Tibial artery (tissue), 4 donors: Measurements from ENCODE around the gene ELL.

Source experiments
- DNase-seq, 2 donors: peaks; one replicate each; pipeline ENCODE4 v3.0.0-alpha.2; 2019
- H3K27ac ChIP-seq, 2 donors: fragments of 200-600 bp; sonication (generic) in 1 of 2; 1 replicate in 1 of 2; 2 replicates in 1 of 2; pipeline ENCODE4 v1.5.1; 2018 to 2019; ENCODE audit warnings: mild to moderate bottlenecking in 1 of 2
- H3K27me3 ChIP-seq, 2 donors: fragments of 200-600 bp; sonication (generic) in 1 of 2; one replicate each; pipeline versions ENCODE4 v1.5.1 to v1.6.0; 2016 to 2019
- H3K36me3 ChIP-seq, 3 donors: fragments of 200-600 bp; sonication (generic) in 2 of 3; one replicate each; pipeline ENCODE4 v1.5.1; 2016 to 2019; ENCODE audit warnings: mild to moderate bottlenecking in 2 of 3
- H3K4me1 ChIP-seq, 4 donors: fragments of 200-600 bp; sonication (generic) in 2 of 4; 1 replicate in 3 of 4; 2 replicates in 1 of 4; pipeline ENCODE4 v1.5.1; 2016 to 2019
- H3K4me3 ChIP-seq, 2 donors: fragments of 200-600 bp; sonication (generic) in 1 of 2; 1 replicate in 1 of 2; 2 replicates in 1 of 2; pipeline ENCODE4 v1.5.1; 2018 to 2019; ENCODE audit warnings: mild to moderate bottlenecking in 2 of 2
- H3K9me3 ChIP-seq, 3 donors: fragments of 200-600 bp; sonication (generic) in 1 of 3; one replicate each; pipeline ENCODE4 v1.5.1; 2016 to 2019
- CTCF ChIP-seq, 2 experiments: fragments of 200-600 bp in 1 of 2; fragments of 450-650 bp in 1 of 2; IDR thresholded peaks; one replicate each; pipeline ENCODE4 v1.5.1; 2017 to 2019; ENCODE audit warnings: antibody characterized with exemption in 2 of 2, mild to moderate bottlenecking in 1 of 2, moderate library complexity in 1 of 2
- intact Hi-C: fragments of 100-400 bp; cut with DNase I; formaldehyde crosslinking; loops from one replicate; pipeline ENCODE4 v1.15.0; 2023; ENCODE audit warnings: low total_unique reads

ELL gene

DNA sequence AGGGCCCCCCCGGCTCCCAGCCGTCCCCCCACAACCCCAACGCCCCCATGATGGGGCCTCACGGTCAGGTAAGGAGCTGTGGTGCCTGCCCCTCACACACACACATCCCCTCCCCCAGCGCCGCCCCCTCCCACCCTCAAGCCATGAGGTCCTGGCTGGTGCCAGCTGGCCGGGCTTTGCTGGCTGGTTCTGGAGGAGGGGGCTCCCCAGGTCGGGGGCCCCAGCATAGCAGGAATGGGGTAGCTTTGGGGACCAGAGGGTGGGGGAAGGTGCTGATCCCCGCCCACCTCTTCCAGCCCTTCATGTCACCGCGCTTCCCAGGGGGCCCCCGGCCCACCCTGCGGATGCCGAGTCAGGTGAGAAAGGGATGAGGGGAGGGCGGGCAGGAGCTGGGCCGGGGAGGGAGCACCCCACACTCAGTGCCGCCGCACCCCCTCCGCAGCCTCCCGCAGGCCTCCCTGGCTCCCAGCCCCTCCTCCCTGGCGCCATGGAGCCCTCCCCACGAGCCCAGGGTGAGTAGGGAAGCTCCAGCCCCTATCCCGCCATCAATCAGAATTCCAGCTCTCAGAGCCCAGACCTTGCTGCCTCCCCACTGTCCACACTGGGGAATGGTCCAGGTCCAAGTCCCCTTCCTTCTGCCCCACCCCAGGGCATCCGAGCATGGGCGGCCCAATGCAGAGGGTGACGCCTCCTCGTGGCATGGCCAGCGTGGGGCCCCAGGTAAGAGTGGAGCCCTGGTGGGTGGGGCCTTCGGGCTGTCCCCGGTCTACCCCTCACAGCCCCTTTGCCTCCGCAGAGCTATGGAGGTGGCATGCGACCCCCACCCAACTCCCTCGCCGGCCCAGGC is 90.3 kb downstream of the ELL start:
- Histone ChIP-seq H3K27me3 (peaks cover 0 to 8% of the 10 kb centered on the region in 2 donors), H3K4me1 (peaks cover 0 to 41% (median 36%) of the 10 kb centered on the region in 4 donors), H3K4me3 (no peak overlapping the region), H3K36me3 (peaks cover 5 to 28% (median 15%) of the 10 kb centered on the region in 3 donors), H3K27ac (no peak overlapping the region), H3K9me3 (no peaks in the 10 kb centered on the region)
- intact Hi-C loops, result no loop called here
- TF ChIP-seq CTCF (IDR thresholded peaks at IDR 0.05), result no peak
- DNase-seq, result peak in 1 of 2 donors; percentile 67

DNA sequence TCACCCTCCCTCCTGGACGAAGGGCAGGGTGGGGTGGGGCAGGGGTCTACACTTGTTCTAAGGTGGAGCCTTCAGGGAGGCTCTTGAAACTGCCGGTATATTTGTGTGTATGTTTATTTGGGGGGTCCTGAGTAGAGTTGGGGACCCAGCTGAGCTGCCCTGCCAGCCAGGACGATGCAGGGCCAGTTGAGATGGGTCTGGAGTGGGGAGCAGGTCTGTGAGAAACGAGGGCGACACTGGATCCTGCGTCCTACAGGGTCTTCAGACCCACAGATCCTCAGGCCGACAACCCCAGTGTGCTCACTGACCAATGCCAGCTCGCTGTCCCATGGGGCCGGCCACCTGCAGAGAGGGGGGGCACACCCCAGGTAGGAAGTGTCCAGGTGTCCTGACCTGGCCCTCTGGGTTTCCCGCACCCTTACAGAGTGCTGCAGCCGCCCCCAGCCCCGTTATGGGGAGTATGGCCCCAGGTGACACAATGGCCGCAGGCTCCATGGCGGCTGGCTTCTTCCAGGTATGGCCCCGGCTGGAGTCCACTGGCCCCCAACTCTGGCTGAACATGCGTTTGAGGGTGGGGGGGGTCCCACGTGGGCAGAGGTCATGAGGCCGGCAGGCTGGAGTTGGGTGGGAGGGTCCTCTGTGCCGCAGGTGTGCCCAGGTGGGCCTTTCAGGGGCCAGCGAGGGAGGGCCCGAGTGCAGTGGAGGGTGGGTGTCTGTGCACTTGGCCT is 91.3 kb downstream of the ELL start:
- H3K27me3 ChIP-seq, result peaks cover 0 to 8% of the 10 kb centered on the region in 2 donors
- peak in 1 of 2 donors; percentile 67 for DNase-seq
- intact Hi-C loops, result no loop called here
- H3K27ac ChIP-seq, result peak overlapping the region in 1 of 2 donors; percentile 73
- no peak overlapping the region for H3K4me3 ChIP-seq
- peaks cover 0 to 49% (median 45%) of the 10 kb centered on the region in 4 donors for H3K4me1 ChIP-seq
- no peaks in the 10 kb centered on the region for H3K9me3 ChIP-seq
- TF ChIP-seq CTCF (IDR thresholded peaks at IDR 0.05), result no peak
- H3K36me3 ChIP-seq, result peaks cover 1 to 21% (median 9%) of the 10 kb centered on the region in 3 donors

DNA sequence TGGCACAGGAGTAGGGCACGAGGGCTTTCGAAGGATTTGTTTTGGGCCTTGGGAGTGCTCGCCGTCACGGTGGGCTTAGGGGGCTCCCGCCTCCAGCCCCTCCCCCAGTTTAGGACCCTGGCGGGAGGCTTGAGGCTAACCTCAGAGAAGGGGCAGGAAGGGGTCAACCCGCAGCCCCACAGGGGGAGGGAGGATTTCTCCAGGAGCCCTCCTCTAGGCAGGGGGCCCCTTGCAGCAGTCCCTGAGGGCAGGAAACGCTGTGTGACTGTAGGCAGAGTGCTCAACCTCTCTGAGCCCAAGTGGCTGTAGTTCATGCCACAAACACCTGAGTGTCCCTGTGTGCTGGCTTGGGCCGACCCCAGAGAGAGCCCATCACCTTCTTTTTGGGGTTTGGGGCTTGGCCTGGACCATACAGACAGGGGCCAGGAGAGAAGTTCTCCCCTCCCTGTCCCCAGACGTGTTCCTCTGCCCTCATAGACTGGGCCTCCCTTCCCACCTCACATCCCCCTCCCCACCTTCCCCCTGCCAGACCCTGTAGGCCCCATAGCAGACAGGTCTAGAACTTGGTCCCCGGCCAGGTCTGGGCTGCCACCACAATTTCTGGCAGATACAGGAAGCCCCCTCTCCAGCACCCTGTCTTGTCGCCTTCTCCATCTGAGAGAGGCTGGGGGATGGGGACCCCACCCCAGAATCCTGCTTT is 92.0 kb downstream of the ELL start:
- peaks cover 0 to 8% of the 10 kb centered on the region in 2 donors for H3K27me3 ChIP-seq
- no peak for TF ChIP-seq CTCF (IDR thresholded peaks at IDR 0.05)
- peaks cover 0 to 55% (median 48%) of the 10 kb centered on the region in 4 donors for H3K4me1 ChIP-seq
- peak overlapping the region in 1 of 2 donors; percentile 51 for H3K4me3 ChIP-seq
- no peaks in the 10 kb centered on the region for H3K9me3 ChIP-seq
- intact Hi-C loops, result no loop called here
- peaks cover 0 to 14% (median 2%) of the 10 kb centered on the region in 3 donors for H3K36me3 ChIP-seq
- H3K27ac ChIP-seq, result peak overlapping the region; percentile 66 to 73
- no peak for DNase-seq

GRCh38 chr19:18428787-18429674 is 92.8 kb downstream of the ELL start:
- peaks cover 0 to 8% of the 10 kb centered on the region in 2 donors for H3K27me3 ChIP-seq
- peak overlapping the region; percentile 66 to 73 for H3K27ac ChIP-seq
- peaks cover 0 to 12% (median 0%) of the 10 kb centered on the region in 3 donors for H3K36me3 ChIP-seq
- H3K4me3 ChIP-seq, result peak overlapping the region; percentile 42 to 51
- no peak for TF ChIP-seq CTCF (IDR thresholded peaks at IDR 0.05)
- intact Hi-C loops, result no loop called here
- peak in 1 of 2 donors; percentile 87 for DNase-seq
- H3K9me3 ChIP-seq, result no peaks in the 10 kb centered on the region
- peaks cover 0 to 56% (median 46%) of the 10 kb centered on the region in 4 donors for H3K4me1 ChIP-seq
